ENCODE results near the gene PPP6R3. TPM values are rescaled to one million over a fixed set of nuclear protein-coding genes. Genes with fewer than 3 reads are reported as not detected.
"Not testable (repeated sequence)": the region's sequence is repeated elsewhere in the genome, so short reads cannot be mapped to it uniquely, and the experiment has no call there.

PPP6R3 gene
- total and polyA plus RNA-seq, 2 donors (not counting 3 experiments of a cell fraction or from before 2014, with no cell fraction given), result 31.7 to 98.8 TPM

GRCh38 chr11:68634606-68635005 is 174.1 kb downstream of the PPP6R3 start:
- CTCF ChIA-PET, result interaction anchor here (1.9 kb wide), 1 partner anchor 164 kb away, joined by 7 read pairs; no protein-coding TSS in a partner anchor
- DNase-seq (ENCODE audit: low read depth, low spot score); H3K4me2 ChIP-seq (ENCODE audit: insufficient read depth, low read length); H3K9ac ChIP-seq (replicated peaks; ENCODE audit: extremely low read depth, insufficient read depth, low read length); dilution Hi-C loops (cut with MboI; ENCODE audit: extremely low pct_ligation_motif_present, low sequenced_read_pairs); H3K4me1 ChIP-seq (ENCODE audit: control insufficient read depth, extremely low read depth, insufficient read depth, low read length); H3K4me3 ChIP-seq (replicated peaks in 1 of 3; ENCODE audit: insufficient read depth in 1 of 3, low read depth in 1 of 3, low read length in 3 of 3); H3K36me3 ChIP-seq (ENCODE audit: control insufficient read depth in 2 of 2, extremely low read depth in 1 of 2, insufficient read depth in 2 of 2, low read length in 2 of 2); H3K9me3 ChIP-seq (replicated peaks; ENCODE audit: control insufficient read depth, insufficient read depth, low read length); H3K79me2 ChIP-seq (ENCODE audit: control insufficient read depth, insufficient read depth, low read length); H2AFZ ChIP-seq (ENCODE audit: low read depth, low read length); H4K20me1 ChIP-seq (replicated peaks; ENCODE audit: control insufficient read depth, extremely low read depth, insufficient read depth, low read length); FAIRE-seq; BruUV-seq (replicated peaks); H3K9me1 ChIP-seq (replicated peaks; ENCODE audit: control insufficient read depth, extremely low read depth, insufficient read depth, low read length); H3K27ac ChIP-seq (ENCODE audit: insufficient read depth, low read depth, low read length); intact Hi-C loops (cut with micrococcal nuclease); POLR2A ChIA-PET; H3K27me3 ChIP-seq (ENCODE audit: control insufficient read depth in 2 of 2, insufficient read depth in 2 of 2, low read length in 2 of 2): not testable (repeated sequence)

GRCh38 chr11:68635172-68635571 is 174.6 kb downstream of the PPP6R3 start:
- H3K79me2 ChIP-seq (ENCODE audit: control insufficient read depth, insufficient read depth, low read length); H3K36me3 ChIP-seq (ENCODE audit: control insufficient read depth in 2 of 2, extremely low read depth in 1 of 2, insufficient read depth in 2 of 2, low read length in 2 of 2); H3K4me2 ChIP-seq (ENCODE audit: insufficient read depth, low read length); H3K9me3 ChIP-seq (replicated peaks; ENCODE audit: control insufficient read depth, insufficient read depth, low read length); H3K9me1 ChIP-seq (replicated peaks; ENCODE audit: control insufficient read depth, extremely low read depth, insufficient read depth, low read length); H3K27ac ChIP-seq (ENCODE audit: insufficient read depth, low read depth, low read length); H4K20me1 ChIP-seq (replicated peaks; ENCODE audit: control insufficient read depth, extremely low read depth, insufficient read depth, low read length); H3K4me1 ChIP-seq (ENCODE audit: control insufficient read depth, extremely low read depth, insufficient read depth, low read length); intact Hi-C loops (cut with micrococcal nuclease); H3K27me3 ChIP-seq (ENCODE audit: control insufficient read depth in 2 of 2, insufficient read depth in 2 of 2, low read length in 2 of 2); FAIRE-seq; DNase-seq (ENCODE audit: low read depth, low spot score); BruUV-seq (replicated peaks); H3K4me3 ChIP-seq (replicated peaks in 1 of 3; ENCODE audit: insufficient read depth in 1 of 3, low read depth in 1 of 3, low read length in 3 of 3); dilution Hi-C loops (cut with MboI; ENCODE audit: extremely low pct_ligation_motif_present, low sequenced_read_pairs); H2AFZ ChIP-seq (ENCODE audit: low read depth, low read length); H3K9ac ChIP-seq (replicated peaks; ENCODE audit: extremely low read depth, insufficient read depth, low read length); POLR2A ChIA-PET: not testable (repeated sequence)
- CTCF ChIA-PET, result interaction anchor here (1.9 kb wide), 1 partner anchor 163 kb away, joined by 7 read pairs; no protein-coding TSS in a partner anchor

GRCh38 chr11:68635883-68636282 is 175.3 kb downstream of the PPP6R3 start:
- POLR2A ChIA-PET; H4K20me1 ChIP-seq (replicated peaks; ENCODE audit: control insufficient read depth, extremely low read depth, insufficient read depth, low read length); H3K4me3 ChIP-seq (replicated peaks in 1 of 3; ENCODE audit: insufficient read depth in 1 of 3, low read depth in 1 of 3, low read length in 3 of 3); H3K79me2 ChIP-seq (ENCODE audit: control insufficient read depth, insufficient read depth, low read length); H3K27ac ChIP-seq (ENCODE audit: insufficient read depth, low read depth, low read length); H3K9me3 ChIP-seq (replicated peaks; ENCODE audit: control insufficient read depth, insufficient read depth, low read length); H2AFZ ChIP-seq (ENCODE audit: low read depth, low read length); H3K4me1 ChIP-seq (ENCODE audit: control insufficient read depth, extremely low read depth, insufficient read depth, low read length); FAIRE-seq; intact Hi-C loops (cut with micrococcal nuclease); H3K9ac ChIP-seq (replicated peaks; ENCODE audit: extremely low read depth, insufficient read depth, low read length); BruUV-seq (replicated peaks); H3K4me2 ChIP-seq (ENCODE audit: insufficient read depth, low read length); dilution Hi-C loops (cut with MboI; ENCODE audit: extremely low pct_ligation_motif_present, low sequenced_read_pairs); H3K36me3 ChIP-seq (ENCODE audit: control insufficient read depth in 2 of 2, extremely low read depth in 1 of 2, insufficient read depth in 2 of 2, low read length in 2 of 2); H3K9me1 ChIP-seq (replicated peaks; ENCODE audit: control insufficient read depth, extremely low read depth, insufficient read depth, low read length); H3K27me3 ChIP-seq (ENCODE audit: control insufficient read depth in 2 of 2, insufficient read depth in 2 of 2, low read length in 2 of 2); DNase-seq (ENCODE audit: low read depth, low spot score): not testable (repeated sequence)
- CTCF ChIA-PET, result interaction anchor here (1.9 kb wide), 1 partner anchor 162 kb away, joined by 7 read pairs; no protein-coding TSS in a partner anchor

- intact Hi-C loops (cut with micrococcal nuclease); H3K4me3 ChIP-seq (replicated peaks in 1 of 3; ENCODE audit: insufficient read depth in 1 of 3, low read depth in 1 of 3, low read length in 3 of 3); dilution Hi-C loops (cut with MboI; ENCODE audit: extremely low pct_ligation_motif_present, low sequenced_read_pairs); H3K27me3 ChIP-seq (ENCODE audit: control insufficient read depth in 2 of 2, insufficient read depth in 2 of 2, low read length in 2 of 2); FAIRE-seq; H3K36me3 ChIP-seq (ENCODE audit: control insufficient read depth in 2 of 2, extremely low read depth in 1 of 2, insufficient read depth in 2 of 2, low read length in 2 of 2); BruUV-seq (replicated peaks); H3K27ac ChIP-seq (ENCODE audit: insufficient read depth, low read depth, low read length); H3K79me2 ChIP-seq (ENCODE audit: control insufficient read depth, insufficient read depth, low read length); H4K20me1 ChIP-seq (replicated peaks; ENCODE audit: control insufficient read depth, extremely low read depth, insufficient read depth, low read length); CTCF ChIA-PET; H3K4me2 ChIP-seq (ENCODE audit: insufficient read depth, low read length); H3K4me1 ChIP-seq (ENCODE audit: control insufficient read depth, extremely low read depth, insufficient read depth, low read length); H3K9ac ChIP-seq (replicated peaks; ENCODE audit: extremely low read depth, insufficient read depth, low read length); POLR2A ChIA-PET; H2AFZ ChIP-seq (ENCODE audit: low read depth, low read length); H3K9me3 ChIP-seq (replicated peaks; ENCODE audit: control insufficient read depth, insufficient read depth, low read length); H3K9me1 ChIP-seq (replicated peaks; ENCODE audit: control insufficient read depth, extremely low read depth, insufficient read depth, low read length); DNase-seq (ENCODE audit: low read depth, low spot score): not testable (repeated sequence)
Observed at GRCh38 chr11:68639322-68639721, 178.8 kb downstream of the PPP6R3 start.

Measured in endothelial cell of umbilical vein (primary cell).